Measurements from ENCODE around the gene BRD1.

Gene BRD1

GRCh38 chr22:49781886-49782285 lies 45.8 kb downstream of the BRD1 start:
- DNase-seq: peak; percentile 4

GRCh38 chr22:49781289-49781782 lies 46.3 kb downstream of the BRD1 start:
- DNase-seq: no peak

GRCh38 chr22:49780698-49781288 lies 46.9 kb downstream of the BRD1 start:
- DNase-seq: peak; percentile 26

- peak; percentile 34 for DNase-seq
These were observed 47.6 kb downstream of the BRD1 start for GRCh38 chr22:49779853-49780697.

- DNase-seq: peak; percentile 34
These were observed 48.5 kb downstream of the BRD1 start for GRCh38 chr22:49779211-49779610.

GRCh38 chr22:49777569-49778249 lies 50.0 kb downstream of the BRD1 start:
- DNase-seq: no peak

- DNase-seq: no peak
These were observed 50.8 kb downstream of the BRD1 start for GRCh38 chr22:49776891-49777290.

- DNase-seq: peak; percentile 11
These were observed 51.7 kb downstream of the BRD1 start for GRCh38 chr22:49775867-49776511.

- no peak for DNase-seq
These were observed 52.3 kb downstream of the BRD1 start for GRCh38 chr22:49775191-49775866.

- DNase-seq: peak; percentile 34
These were observed 53.0 kb downstream of the BRD1 start for GRCh38 chr22:49774499-49775151.

- DNase-seq: no peak
These were observed 53.6 kb downstream of the BRD1 start for GRCh38 chr22:49774046-49774445.

- DNase-seq: no peak
These were observed 54.1 kb downstream of the BRD1 start for GRCh38 chr22:49773531-49773930.

GRCh38 chr22:49772692-49773091 lies 55.0 kb downstream of the BRD1 start:
- DNase-seq: peak; percentile 16

GRCh38 chr22:49771266-49772065 lies 56.2 kb downstream of the BRD1 start:
- peak; percentile 33 for DNase-seq

GRCh38 chr22:49770547-49771265 lies 57.0 kb downstream of the BRD1 start:
- peak; percentile 31 for DNase-seq

- peak; percentile 33 for DNase-seq
These were observed 57.8 kb downstream of the BRD1 start for GRCh38 chr22:49769691-49770546.

GRCh38 chr22:49768951-49769690 lies 58.6 kb downstream of the BRD1 start:
- DNase-seq: peak; percentile 59

- no peak for DNase-seq
These were observed 59.4 kb downstream of the BRD1 start for GRCh38 chr22:49768077-49768910.
